ENCODE results near the gene INPP5A. TPM values are rescaled to one million over a fixed set of nuclear protein-coding genes. Genes with fewer than 3 reads are reported as not detected.

INPP5A gene
- total and polyA plus RNA-seq, 11 donors = 38.6 to 179 (median 102) TPM

DNA sequence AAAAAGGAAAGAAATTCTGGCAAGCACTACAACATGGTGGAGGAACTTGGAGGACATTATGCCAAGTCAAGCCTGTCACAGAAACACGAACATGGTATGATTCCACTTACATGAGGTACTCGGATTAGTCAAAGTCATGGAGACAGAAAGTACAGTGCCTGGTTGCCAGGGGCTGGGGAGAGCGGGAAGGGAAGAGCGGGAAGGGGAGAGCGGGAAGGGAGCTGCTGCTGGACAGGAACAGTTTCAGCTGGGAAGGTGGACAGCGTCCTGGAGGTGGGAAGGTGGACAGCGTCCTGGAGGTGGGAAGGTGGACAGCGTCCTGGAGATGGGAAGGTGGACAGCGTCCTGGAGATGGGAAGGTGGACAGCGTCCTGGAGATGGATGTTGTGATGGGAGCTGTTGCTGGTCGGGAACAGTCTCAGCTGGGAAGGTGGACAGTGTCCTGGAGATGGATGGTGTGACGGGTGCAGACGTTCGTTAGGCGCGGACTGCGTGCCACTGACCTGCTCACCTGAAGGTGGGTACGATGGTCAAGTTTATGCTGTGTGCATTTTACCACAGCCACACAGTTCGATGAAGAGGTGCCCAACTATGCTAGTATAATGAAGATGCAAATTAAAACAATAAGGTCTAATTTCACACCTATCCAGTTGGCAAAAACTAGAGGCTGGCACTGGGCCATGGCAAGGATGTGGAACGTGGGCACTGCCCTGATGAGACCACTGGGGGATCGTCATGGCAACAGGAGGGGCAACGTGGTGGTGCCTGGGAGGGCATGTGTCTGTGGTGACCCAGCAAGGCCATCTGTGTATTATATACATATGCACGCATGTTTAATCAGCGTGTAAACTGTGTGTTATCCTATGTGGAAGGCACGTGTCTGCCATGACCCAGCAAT lies 144.5 kb downstream of the INPP5A start:
- H3K36me3 ChIP-seq = peaks cover 0 to 4% (median 0%) of the 10 kb centered on the region in 9 donors
- H3K27ac ChIP-seq = no peak overlapping the region
- TF ChIP-seq, protein P1, sequence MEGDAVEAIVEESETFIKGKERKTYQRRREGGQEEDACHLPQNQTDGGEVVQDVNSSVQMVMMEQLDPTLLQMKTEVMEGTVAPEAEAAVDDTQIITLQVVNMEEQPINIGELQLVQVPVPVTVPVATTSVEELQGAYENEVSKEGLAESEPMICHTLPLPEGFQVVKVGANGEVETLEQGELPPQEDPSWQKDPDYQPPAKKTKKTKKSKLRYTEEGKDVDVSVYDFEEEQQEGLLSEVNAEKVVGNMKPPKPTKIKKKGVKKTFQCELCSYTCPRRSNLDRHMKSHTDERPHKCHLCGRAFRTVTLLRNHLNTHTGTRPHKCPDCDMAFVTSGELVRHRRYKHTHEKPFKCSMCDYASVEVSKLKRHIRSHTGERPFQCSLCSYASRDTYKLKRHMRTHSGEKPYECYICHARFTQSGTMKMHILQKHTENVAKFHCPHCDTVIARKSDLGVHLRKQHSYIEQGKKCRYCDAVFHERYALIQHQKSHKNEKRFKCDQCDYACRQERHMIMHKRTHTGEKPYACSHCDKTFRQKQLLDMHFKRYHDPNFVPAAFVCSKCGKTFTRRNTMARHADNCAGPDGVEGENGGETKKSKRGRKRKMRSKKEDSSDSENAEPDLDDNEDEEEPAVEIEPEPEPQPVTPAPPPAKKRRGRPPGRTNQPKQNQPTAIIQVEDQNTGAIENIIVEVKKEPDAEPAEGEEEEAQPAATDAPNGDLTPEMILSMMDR (IDR thresholded peaks at IDR 0.05) = no peak
- no peak for TF ChIP-seq POLR2A (IDR thresholded peaks at IDR 0.05)
- 88 to 91% (median 90%) methylated on average over 25 of the region's 25 CpGs for WGBS, 4 donors
- no peak for ATAC-seq
- no peaks in the 10 kb centered on the region for H3K27me3 ChIP-seq
- no peaks in the 10 kb centered on the region for H3K9me3 ChIP-seq
- intact Hi-C loops (cut with DNase I) = no loop called here
- DNase-seq = peak in 1 of 5 donors; percentile 14
- H3K4me3 ChIP-seq = no peak overlapping the region
- peaks cover 0 to 21% (median 9%) of the 10 kb centered on the region in 12 donors for H3K4me1 ChIP-seq

DNA sequence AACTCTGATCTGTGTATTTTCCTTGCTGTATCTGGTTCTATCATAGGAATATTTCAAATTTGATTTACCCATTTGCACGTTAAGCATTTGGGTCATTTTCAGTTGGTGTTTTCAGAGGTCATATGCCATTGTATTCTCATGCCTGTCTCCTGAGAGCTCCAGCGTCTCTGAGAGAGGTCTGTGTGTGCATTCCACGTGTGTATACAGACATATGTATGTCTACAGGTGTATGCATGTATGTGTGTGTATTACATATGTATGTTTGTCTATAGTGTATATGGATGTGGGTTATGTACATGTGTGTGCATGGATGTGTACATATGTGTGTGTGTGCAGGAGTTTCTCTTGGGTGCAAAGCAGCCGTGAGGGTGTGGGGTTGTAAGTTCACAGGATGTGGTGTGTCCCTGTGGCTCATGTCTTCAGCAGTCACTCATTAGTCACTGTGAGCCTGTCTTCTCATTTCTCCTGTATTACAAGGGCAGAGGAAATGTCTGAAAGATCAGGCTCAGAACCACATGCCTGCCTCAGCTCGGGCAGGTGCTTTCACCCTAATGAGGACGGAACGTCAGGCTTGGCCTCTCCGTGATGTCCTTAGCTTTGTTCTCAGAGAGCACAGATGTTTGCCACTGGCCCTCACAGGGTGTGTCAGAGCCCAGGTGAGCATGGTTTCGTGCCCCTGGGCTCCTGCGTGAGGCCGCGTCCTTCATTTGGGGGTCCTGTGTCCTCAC lies 146.7 kb downstream of the INPP5A start:
- 87 to 89% (median 88%) methylated on average over 12 of the region's 12 CpGs for WGBS, 4 donors

DNA sequence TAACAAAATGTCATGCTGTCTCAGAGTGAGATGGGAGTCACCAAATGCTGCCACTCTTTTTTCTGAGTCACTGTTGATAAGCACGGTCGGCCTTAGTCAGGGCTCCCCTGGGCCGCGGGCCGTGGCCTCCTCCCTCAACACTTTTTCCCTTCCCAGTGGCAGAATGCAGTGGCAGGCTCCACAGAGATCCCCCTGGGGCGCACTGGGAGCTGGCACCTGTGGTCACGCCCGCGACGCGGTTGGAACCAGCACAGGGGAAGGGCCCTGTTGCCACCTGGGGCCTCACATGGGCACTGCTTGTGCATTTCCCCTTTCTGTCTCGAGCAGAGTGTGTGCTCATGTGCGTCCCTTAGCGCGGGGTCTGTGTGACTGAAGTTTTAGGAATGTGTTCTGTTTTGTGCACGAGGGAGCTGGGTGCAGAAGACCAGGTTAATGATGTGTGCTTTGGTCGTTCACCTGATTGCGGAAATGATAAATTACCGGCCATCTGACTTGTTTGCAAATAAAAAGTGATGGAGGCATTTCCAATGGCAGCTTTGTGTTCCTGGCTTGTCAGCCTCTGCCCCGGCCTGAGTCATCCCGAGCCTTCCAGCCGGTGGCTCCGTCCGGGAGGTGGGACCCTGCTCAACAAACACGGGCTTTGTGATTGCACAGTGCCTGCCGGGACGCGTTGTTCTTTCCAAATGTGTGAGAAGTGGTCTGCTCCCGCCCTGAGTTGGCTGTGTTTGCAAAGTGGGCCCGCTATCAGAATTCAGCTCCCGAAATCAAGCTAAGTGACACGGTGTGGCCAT lies 147.7 kb downstream of the INPP5A start:
- DNase-seq = peak in 3 of 5 donors; percentile 16 to 49 (median 48)
- no peaks in the 10 kb centered on the region for H3K9me3 ChIP-seq
- H3K36me3 ChIP-seq = peaks cover 0 to 4% (median under 1%) of the 10 kb centered on the region in 9 donors
- peaks cover 0 to 21% (median 9%) of the 10 kb centered on the region in 12 donors for H3K4me1 ChIP-seq
- H3K27ac ChIP-seq = peak overlapping the region in 1 of 12 donors; percentile 24
- H3K27me3 ChIP-seq = no peaks in the 10 kb centered on the region
- H3K4me3 ChIP-seq = no peak overlapping the region
- ATAC-seq = peak in 3 of 4 donors; percentile 64 to 77 (median 72)
- WGBS, 4 donors = 64 to 74% (median 71%) methylated on average over 31 to 32 of the region's 32 CpGs
- intact Hi-C loops (cut with DNase I) = no loop called here
- TF ChIP-seq, protein P1 (IDR thresholded peaks at IDR 0.05) = no peak
- no peak for TF ChIP-seq POLR2A (IDR thresholded peaks at IDR 0.05)

More for the DNA sequence above, 146.7 kb downstream of the INPP5A start:
- no peak overlapping the region for H3K4me3 ChIP-seq
- ATAC-seq = peak in 1 of 4 donors; percentile 11
- H3K4me1 ChIP-seq = peaks cover 0 to 21% (median 9%) of the 10 kb centered on the region in 12 donors
- no peaks in the 10 kb centered on the region for H3K9me3 ChIP-seq
- no peak for TF ChIP-seq POLR2A (IDR thresholded peaks at IDR 0.05)
- TF ChIP-seq, protein P1 (IDR thresholded peaks at IDR 0.05) = no peak
- intact Hi-C loops (cut with DNase I) = no loop called here
- no peak overlapping the region for H3K27ac ChIP-seq
- H3K36me3 ChIP-seq = peaks cover 0 to 4% (median 0%) of the 10 kb centered on the region in 9 donors
- H3K27me3 ChIP-seq = no peaks in the 10 kb centered on the region
- DNase-seq = peak in 2 of 5 donors; percentile 3 to 16
